KG1 (cell line): ENCODE data around the gene TPGS2.
"Not testable (repeated sequence)": the region's sequence is repeated elsewhere in the genome, so short reads cannot be mapped to it uniquely, and the experiment has no call there.

Source experiments
- DNase-seq: peaks from one replicate; lab custom pipeline; 2025; lab: John Stamatoyannopoulos, UW

The TPGS2 gene

GRCh38 chr18:36828630-36829361 lies at the start of gene TPGS2, which contains the start of gene KIAA1328:
TSS of gene TPGS2 (minus strand) at chr18:36829002. CDS start at chr18:36828767, 235 bp downstream.
TSS of gene KIAA1328 (plus strand) at chr18:36829127. CDS start at chr18:36829139, 12 bp downstream.
- DNase-seq = peak; percentile 78

DNA sequence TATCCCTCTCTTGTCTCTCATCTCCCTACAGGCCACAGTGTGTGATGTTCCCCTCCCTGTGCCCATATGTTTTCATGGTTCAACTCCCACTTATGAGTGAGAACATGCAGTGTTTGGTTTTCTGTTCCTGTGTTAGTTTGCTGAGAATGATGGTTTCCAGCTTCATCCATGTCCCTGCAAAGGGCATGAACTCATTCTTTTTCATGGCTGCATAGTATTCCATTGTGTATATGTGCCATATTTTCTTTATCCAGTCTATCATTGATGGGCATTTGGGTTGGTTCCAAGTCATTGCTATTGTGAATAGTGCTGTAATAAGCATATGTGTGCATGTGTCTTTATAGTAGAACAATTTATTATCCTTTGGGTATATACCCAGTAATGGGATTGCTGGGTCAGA lies 45.0 kb upstream of the TPGS2 start:
- not testable (repeated sequence) for DNase-seq

GRCh38 chr18:36872329-36872728 lies 43.5 kb upstream of the TPGS2 start:
- no peak for DNase-seq

DNA sequence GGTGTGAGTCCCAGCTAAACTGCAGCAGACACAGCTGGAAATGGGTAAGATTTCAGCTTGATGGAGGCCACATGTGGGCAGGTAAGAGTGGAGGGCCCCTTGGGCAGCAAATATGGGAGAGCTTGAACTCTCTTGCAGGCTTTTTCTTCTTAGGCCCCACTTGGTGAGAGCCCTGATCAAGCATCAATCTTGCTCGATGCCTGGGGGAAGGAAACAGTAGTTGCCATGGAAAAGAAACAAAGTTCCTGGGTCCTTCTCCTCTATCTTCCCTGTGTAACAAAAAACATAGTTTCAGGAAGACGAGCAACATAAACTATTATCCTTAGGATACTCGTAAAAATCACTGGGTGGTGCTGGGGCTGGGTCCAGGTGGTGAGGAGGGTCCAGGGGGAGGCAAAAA lies 43.0 kb upstream of the TPGS2 start:
- no peak for DNase-seq

DNA sequence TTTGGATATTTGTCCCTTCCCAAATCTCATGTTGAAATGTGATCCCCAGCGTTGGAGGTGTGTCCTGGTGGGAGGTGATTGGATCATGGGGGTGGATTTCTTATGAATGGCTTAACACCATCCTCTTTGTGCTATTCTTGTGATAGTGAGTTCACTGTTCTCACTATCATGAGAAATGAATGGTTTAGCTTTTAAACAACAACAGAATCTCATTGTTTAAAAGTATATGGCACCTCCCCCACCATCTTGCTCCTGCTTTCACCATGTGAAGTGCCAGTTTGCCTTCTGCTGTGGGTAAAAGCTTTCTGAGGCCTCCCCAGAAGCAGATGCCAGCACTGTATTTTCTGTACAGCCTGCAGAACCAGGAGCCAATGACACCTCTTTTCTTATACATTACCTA lies 38.3 kb upstream of the TPGS2 start:
- no peak for DNase-seq

GRCh38 chr18:36862182-36862581 lies 33.4 kb upstream of the TPGS2 start:
- DNase-seq = no peak

GRCh38 chr18:36856815-36857214 lies 28.0 kb upstream of the TPGS2 start:
- no peak for DNase-seq

DNA sequence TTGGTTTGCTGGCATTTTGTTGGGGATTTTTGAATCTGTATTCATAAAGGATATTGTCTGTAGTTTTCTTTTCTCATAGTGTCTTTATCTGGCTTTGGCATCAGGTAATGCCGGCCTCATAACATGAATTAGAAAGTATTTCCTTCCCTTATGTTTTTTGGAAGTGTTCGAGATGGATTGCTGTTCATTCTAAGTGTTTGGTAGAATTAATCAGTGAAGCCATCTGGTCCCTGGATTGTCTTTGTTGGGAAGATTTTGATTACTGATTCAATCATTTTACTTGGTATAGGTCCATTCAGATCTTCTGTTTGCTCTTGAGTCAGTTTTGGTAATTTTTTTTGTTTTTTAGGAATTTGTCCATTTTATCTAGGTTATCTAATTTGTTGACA lies 22.4 kb upstream of the TPGS2 start:
- no peak for DNase-seq

DNA sequence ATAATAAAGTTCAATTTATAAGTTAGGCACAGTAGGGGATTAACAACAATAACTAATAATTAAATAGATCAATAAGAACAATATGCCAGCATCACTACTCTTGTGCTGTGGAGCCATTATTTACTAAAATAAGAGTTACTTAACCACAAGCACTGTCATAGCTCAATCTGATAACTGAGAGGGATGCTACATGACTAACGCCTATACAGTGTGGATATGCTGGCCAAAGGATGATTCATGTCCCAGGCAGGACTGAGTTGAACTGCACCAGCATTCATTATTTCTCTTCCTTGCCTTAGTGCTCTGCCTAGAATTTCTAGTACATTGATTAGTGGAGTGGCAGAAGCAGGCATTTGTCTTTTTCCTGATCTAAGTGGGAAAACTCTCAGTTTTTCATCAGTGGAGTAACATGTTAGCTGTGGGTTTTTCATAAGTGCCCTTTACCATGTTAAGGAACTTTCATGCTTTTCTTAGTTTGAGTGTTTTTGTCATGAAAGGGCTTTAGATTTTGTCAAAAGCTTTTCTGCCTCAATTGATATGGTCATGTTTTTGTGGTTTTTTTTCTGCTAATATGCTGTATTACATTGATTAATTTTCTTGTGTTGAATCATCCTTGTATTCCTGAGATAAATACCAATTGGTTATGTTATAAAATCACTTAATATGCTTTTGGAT lies 21.9 kb upstream of the TPGS2 start:
- DNase-seq = no peak

DNA sequence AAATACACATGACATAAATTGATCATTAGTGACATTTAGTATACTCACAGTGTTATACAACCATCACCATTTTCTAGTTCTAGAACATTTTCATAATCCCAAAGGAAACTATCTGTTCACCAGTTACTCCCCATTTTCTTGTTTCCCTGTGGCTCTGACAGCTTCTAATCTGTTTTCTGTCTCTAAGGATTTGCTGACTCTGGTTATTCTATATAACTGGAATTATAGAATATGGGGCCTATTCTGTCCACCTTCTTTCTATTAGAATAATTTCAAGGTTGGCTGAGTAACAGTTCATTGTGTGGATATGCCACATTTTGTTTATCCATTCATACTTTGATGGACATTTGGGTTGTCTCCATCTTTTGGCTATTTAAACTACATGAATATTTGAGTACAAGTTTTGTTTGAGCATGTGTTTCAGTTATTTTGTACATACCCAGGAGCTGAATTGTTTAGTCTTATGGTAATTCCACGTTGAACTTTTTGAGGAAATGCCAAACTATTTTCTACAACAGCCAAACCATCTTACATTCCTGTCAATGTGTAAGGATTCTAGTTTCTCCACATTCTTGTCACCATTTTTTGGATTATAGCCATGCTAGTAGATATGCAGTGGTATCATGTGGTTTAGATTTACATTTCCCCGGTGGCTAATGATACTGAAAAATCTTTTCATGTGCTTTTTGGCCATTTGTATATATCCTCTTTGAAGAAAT lies 20.6 kb upstream of the TPGS2 start:
- DNase-seq = no peak

GRCh38 chr18:36848609-36849008 lies 19.8 kb upstream of the TPGS2 start:
- DNase-seq = no peak

DNA sequence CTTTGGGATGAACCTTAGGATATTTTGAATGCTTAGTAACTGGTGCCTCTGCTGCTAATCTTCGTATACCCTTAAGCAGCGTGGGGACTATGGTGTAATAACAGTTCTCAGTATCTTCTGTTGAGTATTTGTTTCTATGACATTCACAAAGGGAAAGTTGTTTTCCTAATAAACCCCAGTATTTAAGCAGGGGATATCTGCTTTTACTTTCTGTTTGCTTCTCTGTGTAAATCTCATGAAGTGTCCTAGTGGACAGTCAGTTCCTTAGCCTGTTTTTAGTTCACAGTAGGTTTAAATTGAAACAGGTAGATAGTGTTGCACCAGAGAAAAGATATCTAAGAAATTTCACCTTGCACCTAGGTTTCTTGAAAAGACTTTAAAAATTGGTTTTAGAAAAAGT lies 15.0 kb upstream of the TPGS2 start:
- DNase-seq = no peak

GRCh38 chr18:36843199-36843598 lies 14.4 kb upstream of the TPGS2 start:
- no peak for DNase-seq

DNA sequence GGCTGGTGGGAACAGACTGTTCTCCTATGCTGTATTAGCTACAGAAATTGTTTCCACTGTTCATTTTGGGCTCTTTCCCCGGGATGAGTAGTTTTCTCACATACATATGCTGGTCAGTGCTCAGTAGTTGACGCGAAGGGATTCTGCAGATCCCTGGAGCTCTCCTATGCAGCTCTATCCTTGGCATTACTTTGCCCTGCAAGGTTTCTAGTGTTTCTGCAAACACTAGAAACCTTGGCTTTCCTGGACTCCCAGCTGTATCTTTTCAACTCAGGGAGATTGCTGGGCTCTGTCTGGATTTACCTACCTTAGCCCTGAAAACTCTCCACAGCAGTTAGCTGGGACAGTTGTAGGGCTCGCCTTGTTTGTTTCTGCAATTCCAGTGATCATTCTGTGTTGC lies 11.0 kb upstream of the TPGS2 start:
- no peak for DNase-seq

DNA sequence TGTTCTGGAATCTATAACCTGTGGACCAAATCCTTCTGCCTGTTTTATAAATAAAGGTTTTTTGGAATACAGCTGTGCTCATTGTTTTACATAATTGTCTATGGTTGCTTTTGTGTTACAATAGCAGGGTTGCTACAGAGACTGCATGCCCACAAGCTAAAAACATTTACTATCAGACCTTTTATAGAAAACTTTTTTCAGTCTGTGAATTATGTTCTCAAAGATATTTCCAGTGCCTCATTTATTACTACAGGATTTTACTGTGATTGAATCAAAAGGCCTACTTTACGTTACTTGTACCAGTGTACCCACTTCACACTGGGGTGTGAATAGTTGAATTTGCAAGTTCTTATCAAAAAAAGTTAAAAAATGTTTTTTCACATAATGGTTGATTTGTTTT lies 7.1 kb upstream of the TPGS2 start:
- DNase-seq = no peak

GRCh38 chr18:36833120-36833519 lies 4.3 kb upstream of the TPGS2 start:
- DNase-seq = no peak

DNA sequence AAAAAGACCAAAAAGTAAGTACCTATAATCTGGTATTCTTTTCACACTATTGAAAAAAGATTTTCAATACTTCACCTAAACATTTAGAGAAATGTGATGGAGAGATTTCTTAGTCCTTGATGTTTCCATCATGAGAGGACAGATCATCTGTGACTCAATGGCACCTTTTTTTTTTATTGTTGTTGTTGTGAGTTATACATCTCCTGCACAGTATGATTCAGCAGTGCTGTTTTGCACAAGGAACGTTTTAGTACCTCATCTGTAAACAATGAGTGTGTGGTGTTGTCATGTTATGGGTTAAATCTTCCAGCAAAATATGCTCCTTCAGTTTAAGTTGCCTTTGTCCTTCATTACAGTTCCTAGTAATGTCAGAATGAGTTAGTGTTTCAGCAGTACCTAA lies 2.3 kb upstream of the TPGS2 start:
- DNase-seq = no peak

- no peak for DNase-seq
These were observed 1.3 kb upstream of the TPGS2 start for GRCh38 chr18:36830158-36830495.

DNA sequence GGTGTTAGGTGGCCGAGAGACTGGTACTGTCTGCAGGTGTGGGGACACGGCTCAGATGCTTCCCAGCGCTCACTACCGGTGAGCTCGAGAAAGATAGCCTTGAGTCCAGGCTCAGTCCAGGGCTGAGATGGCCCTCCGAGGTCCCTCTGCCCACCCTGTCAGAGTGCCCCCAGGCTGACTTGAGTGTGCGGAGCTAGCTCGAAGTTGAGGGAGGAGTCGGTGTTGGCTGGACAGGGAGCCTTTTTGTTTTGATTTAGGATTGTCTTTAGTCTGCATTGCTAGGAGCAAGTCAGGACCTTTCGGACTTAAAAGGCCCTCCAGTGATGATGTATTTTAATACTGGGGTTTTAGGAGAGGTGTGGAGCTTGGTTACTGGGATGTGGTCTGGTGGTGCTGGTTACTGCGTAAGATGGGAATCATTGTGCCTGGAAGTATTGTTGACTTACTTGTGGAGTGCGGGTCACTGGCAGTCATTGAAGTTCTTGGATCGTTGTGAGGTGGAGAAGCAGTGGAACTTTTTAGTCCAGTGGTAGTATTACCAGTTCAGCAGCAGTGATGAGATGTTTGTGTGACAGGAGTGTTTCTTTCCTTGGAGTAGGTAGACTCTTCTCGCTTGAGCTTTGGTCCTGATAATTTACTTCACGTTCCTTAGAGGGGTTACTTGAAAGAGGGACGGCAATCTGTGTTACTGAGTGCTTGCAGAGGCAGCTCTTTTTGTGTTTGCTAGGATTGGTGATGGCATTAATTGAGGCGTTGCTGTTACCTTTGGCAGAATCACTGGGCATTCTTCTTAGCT lies 758 bp upstream of the TPGS2 start:
- peak; percentile 62 for DNase-seq

- DNase-seq = no peak
These were observed 609 bp downstream of the TPGS2 start for GRCh38 chr18:36828157-36828629.

DNA sequence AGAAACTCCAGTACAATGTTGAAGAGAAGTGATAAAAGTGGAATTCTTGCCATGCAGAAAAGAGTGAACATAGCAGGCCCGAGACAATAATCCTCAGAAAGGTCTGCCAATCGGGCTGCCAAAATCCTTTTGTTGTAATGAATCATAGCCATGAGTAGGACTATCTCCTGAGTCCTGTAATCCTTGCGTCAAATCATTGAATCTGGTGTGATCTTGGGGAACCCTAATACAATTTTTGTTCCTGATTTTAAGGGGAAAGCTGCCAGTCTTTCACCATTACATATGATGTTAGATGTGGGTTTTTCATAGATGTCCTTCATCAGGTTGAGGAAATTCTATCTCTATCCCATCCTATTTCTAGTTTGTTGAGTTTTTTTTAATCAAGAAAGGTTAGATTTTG lies 2.2 kb downstream of the TPGS2 start:
- DNase-seq = no peak

- DNase-seq = no peak
These were observed 3.3 kb downstream of the TPGS2 start for GRCh38 chr18:36825526-36825925.
